ENCODE measurements around the gene RBSN.

DNA sequence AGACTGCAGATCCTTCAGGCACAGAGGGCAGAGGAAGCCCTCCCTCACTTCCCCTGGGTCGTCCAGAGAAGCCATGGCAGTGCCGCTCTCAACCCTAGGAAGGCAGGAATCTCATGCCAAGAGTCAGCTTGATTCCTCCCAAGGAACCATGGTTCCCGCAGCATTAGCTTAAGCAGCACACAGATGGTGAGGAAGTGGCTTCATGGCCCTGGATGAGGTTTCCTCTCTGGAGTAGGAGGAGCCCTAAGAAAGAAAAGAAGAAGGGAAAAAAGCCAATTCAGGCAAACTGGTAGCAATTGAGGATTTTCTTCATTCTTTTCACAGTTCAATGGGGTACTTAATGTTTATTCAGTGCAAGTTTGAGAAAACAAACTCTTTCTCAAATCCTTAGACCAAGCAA lies 2.9 kb downstream of the RBSN start:
- TF ChIP-seq POLR2A (IDR thresholded peaks at IDR 0.05) (no peak), EP300 (IDR thresholded peaks at IDR 0.05) (no peak)

Measured in ovary (tissue), 1 donor.